Measurements from ENCODE around the gene TP53I13. TPM values are rescaled to one million over a fixed set of nuclear protein-coding genes. Genes with fewer than 3 reads are reported as not detected.

TP53I13 gene
- total RNA-seq, 8 experiments from 2014 or later, result 13.0 to 39.6 (median 20.8) TPM

DNA sequence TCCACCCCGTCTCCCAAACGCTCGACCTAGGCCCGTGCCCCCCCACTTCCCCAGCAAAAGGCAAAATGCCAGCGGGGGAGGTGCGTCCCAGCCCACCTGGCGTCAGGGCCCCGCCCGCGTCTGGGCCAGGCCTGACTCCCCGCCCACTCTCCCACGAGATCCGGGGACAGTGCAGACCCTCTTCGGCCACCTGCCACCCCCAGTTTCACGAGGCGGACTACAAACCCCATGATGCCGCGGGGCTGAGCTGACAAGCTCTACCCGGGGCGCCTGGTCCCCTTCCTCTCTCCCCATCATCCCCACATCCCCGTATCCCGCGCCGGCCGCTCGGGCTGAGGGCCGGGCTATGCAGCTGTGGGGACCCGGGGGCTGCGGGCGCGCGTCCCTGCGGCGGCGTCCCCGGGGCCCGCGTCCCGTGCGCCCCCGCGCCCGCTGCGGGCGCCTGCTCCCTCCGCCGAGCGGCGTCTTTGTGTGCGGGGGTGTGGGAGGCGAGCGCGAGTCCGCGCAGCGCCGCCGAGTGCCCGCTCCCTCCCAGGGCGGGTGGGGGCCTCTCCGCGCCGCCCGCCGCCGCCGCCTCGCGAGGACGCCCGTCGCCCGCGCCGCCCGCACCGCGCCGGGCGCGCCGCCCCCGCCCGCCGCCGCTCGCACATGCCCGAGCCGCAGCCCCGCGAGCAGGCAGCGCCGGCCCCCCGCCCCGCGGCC lies 24.5 kb downstream of the TP53I13 start, which contains the start of gene ANKRD13B:
TSS of gene ANKRD13B (plus strand) at position 283 of the 702 bp plus-strand sequence. CDS start 490 bp downstream, outside the sequence.
- peak within 1 kb of the TSS; percentile 68 to 79 for H3K27ac ChIP-seq
- peaks cover 58 to 62% of the 10 kb centered on the region in 2 donors for H3K4me1 ChIP-seq (replicated peaks in 1 of 2)
- 7 to 20% methylated on average over 1 to 3 of the region's 96 CpGs; no CpG with 5 or more reads in 8 of the 10 experiments for WGBS, 10 experiments
- peak within 1 kb of the TSS; percentile 75 to 98 (median 88) for H3K4me3 ChIP-seq
- in situ Hi-C loops (cut with MboI; ENCODE audit: low pct_unique_long_range_greater_than_20kb in 2 of 9, low sequenced_read_pairs in 9 of 9, unreplicated experiment in 9 of 9), result no loop called here
- ATAC-seq (replicated peaks in 6 of 8), result peak in 5 of 8 experiments; percentile 6 to 21 (median 17)

DNA sequence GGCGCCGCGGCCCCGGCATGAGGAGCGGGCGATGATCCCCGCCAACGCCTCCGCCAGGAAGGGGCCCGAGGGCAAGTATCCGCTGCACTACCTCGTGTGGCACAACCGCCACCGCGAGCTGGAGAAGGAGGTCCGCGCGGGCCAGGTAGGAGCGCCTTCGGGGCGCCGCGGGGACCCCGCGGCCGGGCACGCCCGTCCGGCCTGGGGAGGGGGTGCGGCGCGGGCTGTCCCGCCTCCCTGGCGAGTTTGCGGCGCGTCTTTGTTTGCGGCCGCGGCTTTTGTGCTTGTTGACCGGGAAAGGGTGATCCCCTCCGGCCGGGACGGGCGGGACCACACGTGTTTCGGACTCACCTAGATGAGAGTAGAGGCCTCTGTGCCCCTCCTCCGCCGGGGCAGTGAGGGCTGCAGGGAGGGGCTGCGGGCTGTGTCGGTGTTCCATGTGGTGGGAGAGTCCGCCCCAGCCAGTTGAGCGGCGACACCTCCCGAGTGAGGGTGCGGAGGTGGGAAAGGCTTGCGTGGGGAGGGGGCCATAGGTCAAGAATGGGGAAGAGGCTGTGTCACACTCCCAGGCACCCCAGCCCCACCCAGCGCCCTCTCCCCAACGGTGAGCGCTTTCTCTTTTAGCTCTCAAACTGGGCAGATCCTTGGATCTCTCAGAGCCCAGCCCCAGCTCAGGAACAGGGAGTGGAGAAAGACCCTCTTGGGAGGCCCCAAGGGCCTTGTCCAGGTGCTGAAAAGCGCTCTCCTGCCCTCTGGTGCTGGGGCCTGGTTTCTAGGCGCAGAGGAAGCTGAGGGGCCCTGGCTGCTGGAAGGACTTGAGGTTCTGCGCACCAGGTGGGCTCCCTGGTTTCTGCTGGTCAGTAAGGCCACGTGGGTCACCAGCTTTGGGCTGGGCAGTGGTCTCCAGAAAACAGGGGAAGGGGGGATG lies 25.4 kb downstream of the TP53I13 start:
- in situ Hi-C loops (cut with MboI; ENCODE audit: low pct_unique_long_range_greater_than_20kb in 2 of 9, low sequenced_read_pairs in 9 of 9, unreplicated experiment in 9 of 9), result no loop called here
- Histone ChIP-seq H3K27ac (peak overlapping the region; percentile 68 to 79), H3K4me1 (replicated peaks in 1 of 2) (peaks cover 57 to 62% of the 10 kb centered on the region in 2 donors), H3K4me3 (peak overlapping the region; percentile 75 to 98 (median 88))
- 0 to 39% (median 8%) methylated on average over 1 to 8 of the region's 64 CpGs; no CpG with 5 or more reads in 7 of the 10 experiments for WGBS, 10 experiments
- no peak for ATAC-seq (replicated peaks in 6 of 8)

DNA sequence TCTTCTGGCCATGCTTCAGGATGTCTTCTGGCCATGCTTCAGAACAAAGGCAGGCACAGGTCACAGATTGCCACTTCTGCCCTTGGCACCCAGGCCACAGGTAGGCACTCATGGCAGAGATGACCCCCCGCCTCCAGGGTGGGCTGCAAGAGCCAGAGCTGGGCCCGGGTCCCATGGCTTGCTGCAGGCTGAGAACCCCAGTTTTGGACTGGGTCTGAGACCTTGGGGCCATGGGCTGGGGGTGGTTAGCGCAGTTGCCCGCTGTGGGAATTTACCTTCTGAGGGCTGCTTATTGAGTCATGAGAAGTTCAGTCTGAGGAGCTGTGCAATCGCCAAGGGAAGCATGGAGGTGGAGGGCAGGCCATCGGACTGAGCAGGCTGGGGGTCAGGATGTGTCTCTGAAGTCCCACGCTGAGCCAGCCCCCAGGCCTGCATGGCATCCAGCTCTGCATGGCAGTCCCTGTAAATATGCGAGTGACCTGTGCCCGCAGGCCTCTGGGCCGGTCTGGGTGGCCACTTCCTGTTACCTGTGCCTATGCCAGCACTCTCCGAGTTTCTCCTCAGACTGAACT lies 26.1 kb downstream of the TP53I13 start:
- Histone ChIP-seq H3K4me3 (peak overlapping the region; percentile 75 to 98 (median 88)), H3K4me1 (replicated peaks in 1 of 2) (peaks cover 57 to 61% of the 10 kb centered on the region in 2 donors), H3K27ac (no peak overlapping the region)
- in situ Hi-C loops (cut with MboI; ENCODE audit: low pct_unique_long_range_greater_than_20kb in 2 of 9, low sequenced_read_pairs in 9 of 9, unreplicated experiment in 9 of 9), result no loop called here
- no peak for ATAC-seq (replicated peaks in 6 of 8)
- WGBS, 10 experiments, result 86 to 100% (median 100%) methylated on average over 1 to 8 of the region's 11 CpGs; no CpG with 5 or more reads in 5 of the 10 experiments

DNA sequence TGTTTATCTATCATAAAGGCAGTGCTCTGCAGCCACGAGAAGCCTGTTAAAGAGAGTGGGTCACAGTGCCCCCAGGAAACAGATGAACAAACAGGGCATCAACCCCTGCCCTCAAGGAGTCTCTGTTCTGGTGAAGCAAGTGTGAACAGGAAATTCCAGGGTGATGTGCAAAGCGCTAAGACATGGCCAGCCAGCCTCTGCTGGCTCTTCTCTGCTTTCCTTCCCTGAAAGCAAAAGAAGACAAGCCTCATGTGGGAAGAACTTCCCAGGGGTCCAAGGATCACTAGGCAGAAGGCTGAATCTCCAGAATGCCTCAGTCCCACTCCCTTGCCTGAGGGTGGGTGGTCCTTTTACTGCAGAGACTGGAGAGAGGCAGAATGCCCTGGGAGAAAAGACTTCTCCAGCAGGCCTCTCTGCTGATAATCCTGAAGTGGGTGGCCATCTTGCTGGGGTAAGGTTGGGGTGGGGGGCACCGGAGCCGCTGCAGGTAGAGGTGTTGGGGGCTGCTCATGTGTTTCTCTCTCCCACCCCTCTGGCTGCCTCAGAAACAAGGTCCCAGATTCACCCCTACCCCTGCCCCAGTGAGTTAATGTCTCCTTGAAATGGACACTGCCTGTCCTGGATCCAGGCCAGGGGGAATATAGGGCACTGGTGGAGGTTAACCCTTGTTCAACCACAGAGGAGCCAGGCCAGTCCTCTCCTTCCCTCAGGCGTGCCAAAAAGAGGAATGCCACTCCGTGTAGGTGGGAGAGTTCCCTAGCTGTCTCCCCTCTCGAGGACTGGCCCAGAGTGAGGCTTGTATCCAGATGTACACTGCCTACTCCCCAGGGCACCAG lies 26.8 kb downstream of the TP53I13 start:
- no peak for ATAC-seq (replicated peaks in 6 of 8)
- H3K27ac ChIP-seq, result no peak overlapping the region
- in situ Hi-C loops (cut with MboI; ENCODE audit: low pct_unique_long_range_greater_than_20kb in 2 of 9, low sequenced_read_pairs in 9 of 9, unreplicated experiment in 9 of 9), result no loop called here
- 20 to 71% (median 50%) methylated on average over 1 to 5 of the region's 7 CpGs; no CpG with 5 or more reads in 5 of the 10 experiments for WGBS, 10 experiments
- no peak overlapping the region for H3K4me3 ChIP-seq
- H3K4me1 ChIP-seq (replicated peaks in 1 of 2), result peaks cover 50 to 54% of the 10 kb centered on the region in 2 donors

DNA sequence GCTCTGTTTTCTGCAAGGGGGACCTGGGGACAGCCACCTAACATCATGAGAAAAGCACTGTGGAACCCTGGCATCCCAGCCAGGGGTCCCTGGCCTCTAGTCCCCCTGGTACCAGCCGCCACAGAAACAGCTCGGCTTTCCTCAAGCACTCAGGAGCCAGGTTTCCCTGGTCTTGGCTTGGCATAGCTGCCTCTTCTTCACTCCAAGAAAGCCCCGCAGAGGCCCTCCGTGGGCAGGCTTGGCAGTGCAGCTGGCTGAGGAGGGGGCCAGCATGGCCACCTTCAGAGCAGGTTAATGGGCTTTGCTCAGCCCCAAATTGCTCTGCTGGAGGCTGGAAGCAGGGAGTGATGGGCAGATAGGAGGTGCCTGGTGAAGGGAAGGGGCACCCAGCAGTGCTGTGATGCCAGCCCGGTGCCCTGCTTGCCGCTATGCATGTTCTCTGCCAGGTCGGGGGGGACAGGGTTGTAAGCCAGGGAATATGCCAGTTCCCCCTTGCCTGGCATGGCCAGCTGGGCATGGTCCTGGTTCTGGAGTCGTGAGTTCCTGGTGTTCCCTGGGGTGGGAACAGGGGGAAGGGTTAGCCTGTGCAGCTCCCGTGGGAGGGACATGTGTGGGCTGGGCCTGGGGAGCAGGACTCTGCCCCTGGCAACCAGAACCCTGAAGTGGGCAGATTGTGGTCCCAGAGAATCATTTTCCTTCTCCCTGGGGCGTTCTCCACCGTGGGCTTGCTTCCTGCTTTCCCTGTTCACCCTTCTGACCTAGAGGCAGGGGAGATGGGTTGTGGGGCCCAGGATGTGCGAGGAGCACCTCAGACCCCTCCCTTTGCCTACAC lies 27.7 kb downstream of the TP53I13 start:
- Histone ChIP-seq H3K27ac (no peak overlapping the region), H3K4me1 (replicated peaks in 1 of 2) (peaks cover 42 to 46% of the 10 kb centered on the region in 2 donors), H3K4me3 (no peak overlapping the region)
- no peak for ATAC-seq (replicated peaks in 6 of 8)
- in situ Hi-C loops (cut with MboI; ENCODE audit: low pct_unique_long_range_greater_than_20kb in 2 of 9, low sequenced_read_pairs in 9 of 9, unreplicated experiment in 9 of 9), result no loop called here
- WGBS, 10 experiments, result 60 to 100% (median 85%) methylated on average over 1 to 4 of the region's 12 CpGs; no CpG with 5 or more reads in 5 of the 10 experiments

DNA sequence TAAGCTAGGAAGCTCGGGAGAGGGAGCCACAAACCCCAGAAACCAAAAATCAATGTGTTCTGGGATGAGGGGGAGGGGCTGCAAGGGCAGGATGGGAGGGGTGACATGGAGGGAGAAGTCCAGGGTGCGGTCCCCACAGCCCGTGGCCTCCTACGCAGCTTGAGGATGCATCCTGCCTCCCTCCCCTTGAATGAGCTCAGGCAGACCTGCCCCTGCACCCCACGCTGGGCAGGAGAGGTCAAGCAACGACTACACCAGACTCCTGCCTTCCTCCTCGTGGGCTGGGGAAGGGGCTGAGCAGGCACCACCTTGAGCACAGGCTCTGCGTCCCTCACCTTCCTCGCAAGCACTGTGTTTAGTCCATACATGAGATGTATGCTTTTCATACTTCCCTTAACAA lies 28.3 kb downstream of the TP53I13 start:
- Histone ChIP-seq H3K4me1 (replicated peaks in 1 of 2) (peaks cover 37 to 42% of the 10 kb centered on the region in 2 donors), H3K4me3 (no peak overlapping the region), H3K27ac (no peak overlapping the region)
- in situ Hi-C loops (cut with MboI; ENCODE audit: low pct_unique_long_range_greater_than_20kb in 2 of 9, low sequenced_read_pairs in 9 of 9, unreplicated experiment in 9 of 9), result no loop called here
- WGBS, 10 experiments, result 93% methylated on average over 2 of the region's 9 CpGs; no CpG with 5 or more reads in 9 of the 10 experiments
- ATAC-seq (replicated peaks in 6 of 8), result peak in 3 of 8 experiments; percentile 18 to 72 (median 66)

DNA sequence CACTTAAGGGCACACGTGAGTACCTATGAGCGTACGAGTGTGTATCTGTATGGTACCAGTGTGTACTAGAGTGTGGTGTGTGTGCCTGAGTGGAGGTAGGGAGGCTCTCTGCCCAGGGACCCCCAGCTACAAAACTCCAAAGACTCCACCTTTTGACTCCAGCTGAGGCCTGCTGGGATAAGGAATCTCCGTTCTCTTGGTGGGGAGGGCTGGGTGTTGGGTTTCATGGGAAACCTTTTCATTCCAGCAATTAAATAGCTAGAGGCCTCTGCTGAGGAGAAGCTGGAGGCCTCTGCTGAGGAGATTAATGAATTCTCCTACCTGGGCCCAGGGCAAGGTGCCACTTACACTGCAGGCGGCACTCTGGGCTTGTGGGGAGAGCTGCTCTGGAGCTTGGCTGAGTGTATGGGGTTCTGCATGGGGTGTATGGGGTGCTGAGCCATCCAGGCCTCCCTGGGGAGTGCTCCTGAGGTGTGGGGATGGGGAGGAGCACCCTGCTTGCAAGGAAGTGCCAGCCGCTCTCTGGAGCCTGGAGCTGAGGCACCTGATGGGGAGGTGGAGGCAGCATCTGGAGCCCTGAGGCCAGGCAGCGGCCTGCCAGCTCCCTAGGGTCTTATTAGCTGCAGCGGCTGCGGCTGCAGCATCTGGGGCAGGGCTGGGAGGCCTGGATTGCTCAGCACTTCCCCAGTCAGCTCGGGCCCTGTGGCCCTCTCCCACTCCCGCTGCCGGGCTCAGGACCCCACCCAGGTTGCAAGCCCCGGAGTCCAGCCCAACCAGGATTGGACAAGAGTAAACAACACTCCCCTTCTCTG lies 29.1 kb downstream of the TP53I13 start:
- Histone ChIP-seq H3K4me3 (no peak overlapping the region), H3K4me1 (replicated peaks in 1 of 2) (peaks cover 30 to 34% of the 10 kb centered on the region in 2 donors), H3K27ac (no peak overlapping the region)
- in situ Hi-C loops (cut with MboI; ENCODE audit: low pct_unique_long_range_greater_than_20kb in 2 of 9, low sequenced_read_pairs in 9 of 9, unreplicated experiment in 9 of 9), result no loop called here
- WGBS, 10 experiments, result 0 to 73% (median 35%) methylated on average over 1 to 6 of the region's 13 CpGs; no CpG with 5 or more reads in 4 of the 10 experiments
- peak in 6 of 8 experiments; percentile 2 to 38 (median 14) for ATAC-seq (replicated peaks in 6 of 8)

DNA sequence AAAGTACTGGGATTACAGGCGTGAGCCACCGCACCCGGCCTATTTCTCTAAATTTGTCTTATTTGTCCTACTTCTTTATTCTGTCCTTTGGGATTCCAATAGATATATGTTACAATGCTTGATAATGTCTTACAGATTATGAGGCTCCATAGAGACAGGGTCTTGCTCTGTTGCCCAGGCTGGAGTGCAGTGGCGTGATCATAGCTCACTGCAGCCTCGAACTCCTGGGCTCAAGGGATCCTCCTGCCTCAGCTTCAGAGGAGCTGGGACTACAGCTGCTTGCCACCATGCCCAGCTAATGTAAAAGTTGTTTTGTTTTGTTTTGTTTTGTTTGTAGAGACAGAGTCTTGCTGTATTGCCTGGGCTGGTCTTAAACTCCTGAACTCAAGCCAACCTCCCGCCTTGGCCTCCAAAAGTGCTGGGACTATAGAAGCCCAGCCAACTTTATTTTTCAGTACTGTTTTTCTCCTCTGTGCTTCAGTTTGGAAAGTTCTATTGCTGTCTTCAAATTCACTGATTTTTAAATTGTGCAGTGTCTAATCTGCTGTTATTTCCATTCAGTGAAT lies 34.7 kb downstream of the TP53I13 start:
- in situ Hi-C loops (cut with MboI; ENCODE audit: low pct_unique_long_range_greater_than_20kb in 2 of 9, low sequenced_read_pairs in 9 of 9, unreplicated experiment in 9 of 9), result loop anchor here in 1 of 9 experiments (25.0 kb wide), 1 partner anchor 484 kb away; no protein-coding TSS in a partner anchor
- WGBS, 10 experiments, result 44 to 100% (median 90%) methylated on average over 1 to 5 of the region's 6 CpGs; no CpG with 5 or more reads in 1 of the 10 experiments

DNA sequence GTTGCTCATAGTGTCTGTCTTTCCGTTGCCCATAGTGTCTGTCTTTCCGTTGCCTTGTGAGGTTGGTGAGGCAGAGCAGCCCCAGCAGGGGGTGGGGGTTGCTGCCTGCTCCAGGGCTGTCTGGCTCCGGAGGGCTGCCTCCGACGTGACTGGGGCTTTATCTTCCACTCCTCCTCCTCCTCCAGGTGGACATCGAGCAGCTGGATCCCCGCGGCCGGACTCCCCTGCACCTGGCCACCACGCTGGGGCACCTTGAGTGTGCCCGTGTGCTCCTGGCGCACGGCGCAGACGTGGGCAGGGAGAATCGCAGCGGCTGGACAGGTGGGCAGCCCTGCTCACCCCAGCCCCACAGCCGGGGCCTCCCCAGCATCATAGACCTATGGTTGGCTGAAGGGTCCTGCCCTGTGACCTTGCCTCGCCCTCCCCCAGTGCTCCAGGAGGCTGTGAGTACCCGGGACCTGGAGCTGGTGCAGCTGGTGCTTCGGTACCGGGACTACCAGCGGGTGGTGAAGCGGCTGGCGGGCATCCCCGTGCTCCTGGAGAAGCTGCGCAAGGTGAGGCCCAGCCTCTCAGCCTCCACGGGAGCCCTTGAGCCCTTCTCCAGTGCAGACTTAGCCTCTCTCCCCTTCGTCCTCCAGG lies 39.2 kb downstream of the TP53I13 start:
- no peak overlapping the region for H3K27ac ChIP-seq
- peak in 1 of 8 experiments; percentile 13 for ATAC-seq (replicated peaks in 6 of 8)
- in situ Hi-C loops (cut with MboI; ENCODE audit: low pct_unique_long_range_greater_than_20kb in 2 of 9, low sequenced_read_pairs in 9 of 9, unreplicated experiment in 9 of 9), result loop anchor here in 1 of 9 experiments (25.0 kb wide), 1 partner anchor 480 kb away; no protein-coding TSS in a partner anchor
- WGBS, 10 experiments, result 80 to 100% (median 83%) methylated on average over 1 to 15 of the region's 29 CpGs; no CpG with 5 or more reads in 5 of the 10 experiments
- H3K4me1 ChIP-seq (replicated peaks in 1 of 2), result no peaks in the 10 kb centered on the region
- H3K4me3 ChIP-seq, result no peak overlapping the region

More for the DNA sequence above, 34.7 kb downstream of the TP53I13 start:
- Histone ChIP-seq H3K4me3 (no peak overlapping the region), H3K4me1 (replicated peaks in 1 of 2) (no peaks in the 10 kb centered on the region), H3K27ac (no peak overlapping the region)
- ATAC-seq (replicated peaks in 6 of 8), result no peak

DNA sequence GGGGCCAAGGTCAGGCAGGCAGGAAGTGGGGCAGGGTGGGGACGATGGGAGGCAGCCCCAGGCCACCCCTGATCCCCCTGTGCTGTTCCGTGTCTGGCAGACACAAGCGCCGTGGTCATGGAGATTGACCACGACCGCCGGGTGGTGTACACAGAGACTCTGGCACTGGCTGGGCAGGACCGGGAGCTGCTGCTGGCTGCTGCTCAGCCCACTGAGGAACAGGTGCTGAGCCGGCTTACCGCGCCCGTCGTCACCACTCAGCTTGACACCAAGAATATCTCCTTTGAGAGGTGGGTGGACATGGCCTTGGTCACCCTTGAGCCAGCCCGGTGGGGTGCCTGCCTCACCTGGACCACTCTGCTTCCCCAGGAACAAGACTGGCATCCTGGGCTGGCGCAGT lies 40.5 kb downstream of the TP53I13 start:
- in situ Hi-C loops (cut with MboI; ENCODE audit: low pct_unique_long_range_greater_than_20kb in 2 of 9, low sequenced_read_pairs in 9 of 9, unreplicated experiment in 9 of 9), result loop anchor here in 1 of 9 experiments (25.0 kb wide), 1 partner anchor 478 kb away; no protein-coding TSS in a partner anchor
- WGBS, 10 experiments, result 100% methylated on average over 1 of the region's 15 CpGs; no CpG with 5 or more reads in 9 of the 10 experiments
- H3K4me1 ChIP-seq (replicated peaks in 1 of 2), result peaks cover 6 to 8% of the 10 kb centered on the region in 2 donors
- no peak overlapping the region for H3K4me3 ChIP-seq
- H3K27ac ChIP-seq, result no peak overlapping the region
- no peak for ATAC-seq (replicated peaks in 6 of 8)

All from motor neuron (in vitro differentiated cells).